ENCODE data around the gene CD160. TPM values are rescaled to one million over a fixed set of nuclear protein-coding genes. Genes with fewer than 3 reads are reported as not detected.

CD160 gene
- total RNA-seq, 3 donors from 2014 or later: 0.59 to 0.98 TPM; not detected in 1

GRCh38 chr1:145788580-145788979 is 69.3 kb downstream of the CD160 start:
- intact Hi-C loops (cut with DNase I; ENCODE audit: low total_unique reads): no loop called here
- Histone ChIP-seq H3K4me3 (no peak overlapping the region), H3K9me3 (no peaks in the 10 kb centered on the region), H3K27me3 (no peaks in the 10 kb centered on the region), H3K4me1 (no peaks in the 10 kb centered on the region), H3K36me3 (no peaks in the 10 kb centered on the region), H3K27ac (no peak overlapping the region)
- no peak for DNase-seq (ENCODE audit: low spot score in 2 of 2)
- TF ChIP-seq POLR2AphosphoS5 (IDR thresholded peaks at IDR 0.05): no peak
- TF ChIP-seq CTCF (IDR thresholded peaks at IDR 0.05): no peak
- TF ChIP-seq POLR2A (IDR thresholded peaks at IDR 0.05): no peak

Other genes with a start within 250 kb of the CD160 start
- gene GPR89A, start 111.5 kb upstream of the CD160 start, total RNA-seq: 10 to 100 TPM; 31.7 to 40.5 (median 34.1) TPM
- gene PDZK1, start 12.1 kb upstream of the CD160 start, total RNA-seq: 10 to 100 TPM in 2 of 3 donors, under 1 TPM in 1; 0.64 to 51.8 (median 25.2) TPM
- 10 to 100 TPM; 24.3 to 28.2 (median 26.1) TPM for gene RNF115, start 104.6 kb downstream of the CD160 start, total RNA-seq
- gene POLR3C, start 104.7 kb downstream of the CD160 start, total RNA-seq: 10 to 100 TPM; 40.5 to 50.3 (median 40.6) TPM
- gene NUDT17, start 126.1 kb downstream of the CD160 start, total RNA-seq: 1 to 10 TPM; 2.5 to 4.0 (median 3.3) TPM
- 10 to 100 TPM; 14.1 to 53.3 (median 31.8) TPM for gene PIAS3, start 139.6 kb downstream of the CD160 start, total RNA-seq
- gene ANKRD35, start 166.4 kb downstream of the CD160 start, total RNA-seq: 10 to 100 TPM in 1 of 3 donors, 1 to 10 TPM in 2; 6.4 to 10.2 (median 7.0) TPM
- 10 to 100 TPM in 2 of 3 donors, 1 to 10 TPM in 1; 3.2 to 74.9 (median 30.2) TPM for gene ITGA10, start 190.6 kb downstream of the CD160 start, total RNA-seq
- 10 to 100 TPM; 20.3 to 40.1 (median 22.0) TPM for gene PEX11B, start 199.2 kb downstream of the CD160 start, total RNA-seq
- 100 to 1,000 TPM; 115 to 137 (median 128) TPM for gene RBM8A, start 208.0 kb downstream of the CD160 start, total RNA-seq
- 10 to 100 TPM; 18.1 to 28.5 (median 21.8) TPM for gene LIX1L, start 238.5 kb downstream of the CD160 start, total RNA-seq
- gene ANKRD34A, start 245.1 kb downstream of the CD160 start, total RNA-seq: under 1 TPM; 0.16 to 0.98 (median 0.59) TPM
- 10 to 100 TPM; 18.0 to 32.8 (median 18.1) TPM for gene POLR3GL, start 245.2 kb downstream of the CD160 start, total RNA-seq

All from breast epithelium (tissue), 4 donors.